ENCODE data around the gene UNC5A.

- TF ChIP-seq, protein P1, sequence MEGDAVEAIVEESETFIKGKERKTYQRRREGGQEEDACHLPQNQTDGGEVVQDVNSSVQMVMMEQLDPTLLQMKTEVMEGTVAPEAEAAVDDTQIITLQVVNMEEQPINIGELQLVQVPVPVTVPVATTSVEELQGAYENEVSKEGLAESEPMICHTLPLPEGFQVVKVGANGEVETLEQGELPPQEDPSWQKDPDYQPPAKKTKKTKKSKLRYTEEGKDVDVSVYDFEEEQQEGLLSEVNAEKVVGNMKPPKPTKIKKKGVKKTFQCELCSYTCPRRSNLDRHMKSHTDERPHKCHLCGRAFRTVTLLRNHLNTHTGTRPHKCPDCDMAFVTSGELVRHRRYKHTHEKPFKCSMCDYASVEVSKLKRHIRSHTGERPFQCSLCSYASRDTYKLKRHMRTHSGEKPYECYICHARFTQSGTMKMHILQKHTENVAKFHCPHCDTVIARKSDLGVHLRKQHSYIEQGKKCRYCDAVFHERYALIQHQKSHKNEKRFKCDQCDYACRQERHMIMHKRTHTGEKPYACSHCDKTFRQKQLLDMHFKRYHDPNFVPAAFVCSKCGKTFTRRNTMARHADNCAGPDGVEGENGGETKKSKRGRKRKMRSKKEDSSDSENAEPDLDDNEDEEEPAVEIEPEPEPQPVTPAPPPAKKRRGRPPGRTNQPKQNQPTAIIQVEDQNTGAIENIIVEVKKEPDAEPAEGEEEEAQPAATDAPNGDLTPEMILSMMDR (conservative IDR thresholded peaks at IDR 0.05), result no peak
- no peak for TF ChIP-seq EZH2 (IDR thresholded peaks at IDR 0.05; ENCODE audit: low read depth)
Measured at GRCh38 chr5:176874198-176874780, 63.9 kb downstream of the UNC5A start.

Data from PC-9 (cell line).